NCI-H2029 (cell line): ENCODE data around the gene LBH.

Source experiments
- DNase-seq: peaks from one replicate; lab custom pipeline; 2025; lab: John Stamatoyannopoulos, UW

LBH gene

GRCh38 chr2:30217644-30218337 is 13.5 kb upstream of the LBH start:
- DNase-seq, result peak; percentile 93

GRCh38 chr2:30218338-30218713 is 13.0 kb upstream of the LBH start:
- DNase-seq, result no peak

- DNase-seq, result no peak
Measured at GRCh38 chr2:30218814-30219213, 12.5 kb upstream of the LBH start.

GRCh38 chr2:30219886-30220875 is 11.2 kb upstream of the LBH start:
- no peak for DNase-seq

- no peak for DNase-seq
Measured at GRCh38 chr2:30221531-30221930, 9.8 kb upstream of the LBH start.

GRCh38 chr2:30222031-30222430 is 9.3 kb upstream of the LBH start:
- no peak for DNase-seq

- no peak for DNase-seq
Measured at GRCh38 chr2:30222636-30223360, 8.5 kb upstream of the LBH start.

- DNase-seq, result no peak
Measured at GRCh38 chr2:30223413-30223874, 7.9 kb upstream of the LBH start.

GRCh38 chr2:30224151-30224550 is 7.2 kb upstream of the LBH start:
- DNase-seq, result no peak

- peak; percentile 51 for DNase-seq
Measured at GRCh38 chr2:30225131-30225762, 6.1 kb upstream of the LBH start.

GRCh38 chr2:30226144-30227032 is 4.9 kb upstream of the LBH start:
- no peak for DNase-seq

GRCh38 chr2:30229596-30229995 is 1.7 kb upstream of the LBH start:
- no peak for DNase-seq

- DNase-seq, result no peak
Measured at GRCh38 chr2:30230497-30231211, 680 bp upstream of the LBH start.

GRCh38 chr2:30231996-30232800 is 864 bp downstream of the LBH start:
- DNase-seq, result no peak

GRCh38 chr2:30232801-30233130 is 1.4 kb downstream of the LBH start:
- DNase-seq, result no peak

GRCh38 chr2:30233271-30234009 is 2.1 kb downstream of the LBH start:
- DNase-seq, result no peak

- DNase-seq, result no peak
Measured at GRCh38 chr2:30234180-30234971, 3.0 kb downstream of the LBH start.
